NCI-H2196 (cell line): ENCODE measurements around the gene ARID5A.
"Not testable (repeated sequence)": the region's sequence is repeated elsewhere in the genome, so short reads cannot be mapped to it uniquely, and the experiment has no call there.

Source experiments
- DNase-seq: peaks from one replicate; lab custom pipeline; 2025; ENCODE audit not compliant: unreplicated experiment; lab: John Stamatoyannopoulos, UW

Gene ARID5A

GRCh38 chr2:96553957-96554292, 17.4 kb downstream of the ARID5A start:
- not testable (repeated sequence) for DNase-seq

- DNase-seq = peak; percentile 44
These were observed 18.0 kb downstream of the ARID5A start for GRCh38 chr2:96554293-96555145.

- DNase-seq = no peak
These were observed 18.6 kb downstream of the ARID5A start for GRCh38 chr2:96555146-96555610.

GRCh38 chr2:96556441-96557330, 20.1 kb downstream of the ARID5A start:
- no peak for DNase-seq

- DNase-seq = not testable (repeated sequence)
These were observed 20.9 kb downstream of the ARID5A start for GRCh38 chr2:96557421-96557820.

GRCh38 chr2:96558061-96558460, 21.5 kb downstream of the ARID5A start:
- DNase-seq = no peak

- no peak for DNase-seq
These were observed 21.9 kb downstream of the ARID5A start for GRCh38 chr2:96558485-96558884.

GRCh38 chr2:96564026-96564425, 27.5 kb downstream of the ARID5A start:
- DNase-seq = no peak

- no peak for DNase-seq
These were observed 28.0 kb downstream of the ARID5A start for GRCh38 chr2:96564563-96564962.

- DNase-seq = no peak
These were observed 28.6 kb downstream of the ARID5A start for GRCh38 chr2:96565111-96565510.

- DNase-seq = no peak
These were observed 31.5 kb downstream of the ARID5A start for GRCh38 chr2:96568094-96568493.

- DNase-seq = no peak
These were observed 37.8 kb downstream of the ARID5A start for GRCh38 chr2:96574364-96574763.

- no peak for DNase-seq
These were observed 39.4 kb downstream of the ARID5A start for GRCh38 chr2:96575785-96576456.

- no peak for DNase-seq
These were observed 40.9 kb downstream of the ARID5A start for GRCh38 chr2:96577501-96577900.

- no peak for DNase-seq
These were observed 42.2 kb downstream of the ARID5A start for GRCh38 chr2:96578731-96579130.

GRCh38 chr2:96579422-96579821, 42.9 kb downstream of the ARID5A start:
- no peak for DNase-seq

GRCh38 chr2:96580771-96581170, 44.2 kb downstream of the ARID5A start:
- DNase-seq = no peak

GRCh38 chr2:96584017-96584416, 47.5 kb downstream of the ARID5A start:
- DNase-seq = no peak

GRCh38 chr2:96587843-96588242, 51.3 kb downstream of the ARID5A start:
- no peak for DNase-seq

- DNase-seq = no peak
These were observed 54.5 kb downstream of the ARID5A start for GRCh38 chr2:96591054-96591453.

GRCh38 chr2:96591494-96591893, 54.9 kb downstream of the ARID5A start:
- no peak for DNase-seq
